Keratinocyte (primary cell): ENCODE results near the gene ALK.

Source experiments
- EZH2 ChIP-seq: IDR thresholded peaks from one replicate; pipeline ENCODE4 v1.6.1; 2012; ENCODE audit warnings: inconsistent platforms, mild to moderate bottlenecking, low read length, moderate library complexity
- TF ChIP-seq, protein P1 (sequence below), 3 experiments: IDR thresholded peaks in 1 of 3; conservative IDR thresholded peaks in 1 of 3; optimal IDR thresholded peaks in 1 of 3; 2 replicates in 2 of 3; 3 replicates in 1 of 3; pipeline versions ENCODE3 to v1.5.1; 2011; ENCODE audit warnings: low read length in 3 of 3, mild to moderate bottlenecking in 3 of 3, moderate library complexity in 2 of 3, control low read depth in 1 of 3, inconsistent platforms in 1 of 3; ENCODE audit not compliant: insufficient read depth in 2 of 3; ENCODE audit errors: extremely low read depth in 1 of 3

DNA sequence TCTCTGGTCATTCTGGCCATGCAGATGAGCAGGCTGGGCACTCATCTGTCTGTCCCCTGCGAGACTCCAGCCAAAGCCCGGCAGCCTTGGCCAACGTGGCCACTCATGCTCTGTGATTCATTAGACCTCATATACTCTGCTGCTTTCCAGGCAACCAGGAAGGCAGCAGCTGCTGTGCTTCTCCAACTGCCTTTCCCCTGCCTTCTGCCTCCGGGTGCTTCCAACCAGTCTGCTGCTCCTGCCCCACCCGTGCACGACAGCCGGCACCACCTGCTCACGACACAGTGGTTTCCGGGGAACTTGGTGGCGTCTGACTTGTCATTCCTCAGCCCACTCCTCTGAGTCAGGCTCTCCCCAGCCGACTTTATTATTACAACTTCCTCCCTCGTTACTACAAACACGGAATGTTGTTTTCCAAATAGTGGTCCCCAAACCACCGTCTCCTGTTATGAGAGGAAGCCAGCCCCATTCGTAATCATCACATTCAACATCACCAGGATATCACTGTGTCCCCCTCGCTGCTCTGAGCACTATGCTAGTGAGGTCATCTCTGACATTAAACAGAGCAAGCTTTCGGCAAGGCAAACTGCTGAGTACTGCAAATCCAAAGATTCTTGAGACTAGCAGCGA, 392.4 kb downstream of the ALK start:
- TF ChIP-seq, protein P1, sequence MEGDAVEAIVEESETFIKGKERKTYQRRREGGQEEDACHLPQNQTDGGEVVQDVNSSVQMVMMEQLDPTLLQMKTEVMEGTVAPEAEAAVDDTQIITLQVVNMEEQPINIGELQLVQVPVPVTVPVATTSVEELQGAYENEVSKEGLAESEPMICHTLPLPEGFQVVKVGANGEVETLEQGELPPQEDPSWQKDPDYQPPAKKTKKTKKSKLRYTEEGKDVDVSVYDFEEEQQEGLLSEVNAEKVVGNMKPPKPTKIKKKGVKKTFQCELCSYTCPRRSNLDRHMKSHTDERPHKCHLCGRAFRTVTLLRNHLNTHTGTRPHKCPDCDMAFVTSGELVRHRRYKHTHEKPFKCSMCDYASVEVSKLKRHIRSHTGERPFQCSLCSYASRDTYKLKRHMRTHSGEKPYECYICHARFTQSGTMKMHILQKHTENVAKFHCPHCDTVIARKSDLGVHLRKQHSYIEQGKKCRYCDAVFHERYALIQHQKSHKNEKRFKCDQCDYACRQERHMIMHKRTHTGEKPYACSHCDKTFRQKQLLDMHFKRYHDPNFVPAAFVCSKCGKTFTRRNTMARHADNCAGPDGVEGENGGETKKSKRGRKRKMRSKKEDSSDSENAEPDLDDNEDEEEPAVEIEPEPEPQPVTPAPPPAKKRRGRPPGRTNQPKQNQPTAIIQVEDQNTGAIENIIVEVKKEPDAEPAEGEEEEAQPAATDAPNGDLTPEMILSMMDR (optimal IDR thresholded peaks at IDR 0.05 in 1 of 3, IDR thresholded peaks at IDR 0.05 in 1 of 3, conservative IDR thresholded peaks at IDR 0.05 in 1 of 3; ENCODE audit: extremely low read depth in 1 of 3, insufficient read depth in 2 of 3, low read length in 3 of 3) = no peak
- TF ChIP-seq EZH2 = no peak
